ENCODE data around the gene BRAT1. TPM values are rescaled to one million over a fixed set of nuclear protein-coding genes. Genes with fewer than 3 reads are reported as not detected.
A peak's percentile ranks its signal among the peaks of the same experiment; 100 is the strongest.
"Not testable (repeated sequence)": the region's sequence is repeated elsewhere in the genome, so short reads cannot be mapped to it uniquely, and the experiment has no call there.

Gene BRAT1
- total RNA-seq, 3 donors from 2014 or later = 20.7 to 27.9 (median 22.1) TPM

DNA sequence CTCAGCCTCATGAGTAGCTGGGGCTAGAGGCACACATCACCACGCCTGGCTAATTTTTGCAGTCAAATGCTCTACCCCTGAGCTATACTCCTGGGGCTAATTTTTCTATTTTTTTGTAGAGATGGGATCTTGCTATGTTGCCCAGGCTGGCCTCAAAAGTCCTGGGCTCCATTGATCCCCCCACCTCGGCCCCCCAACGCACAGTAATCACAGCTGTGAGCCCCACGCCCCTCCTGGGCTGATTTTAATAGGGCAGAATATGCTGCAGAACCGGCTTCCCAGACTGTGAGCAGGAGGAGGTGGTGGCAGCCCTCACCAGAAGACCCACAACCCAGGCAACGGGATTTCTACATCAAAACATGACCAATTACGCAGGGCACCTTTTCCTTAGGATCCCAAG, 15.2 kb downstream of the BRAT1 start:
- Histone ChIP-seq H3K9me3 (no peaks in the 10 kb centered on the region), H3K4me3 (no peak overlapping the region), H3K4me1 (ENCODE audit: low read depth) (no peaks in the 10 kb centered on the region), H3K36me3 (ENCODE audit: low read depth) (no peaks in the 10 kb centered on the region)
- DNase-seq (no peak), ATAC-seq (no peak)
- intact Hi-C loops (cut with DNase I, micrococcal nuclease) = no loop called here
- TF ChIP-seq, protein P1, sequence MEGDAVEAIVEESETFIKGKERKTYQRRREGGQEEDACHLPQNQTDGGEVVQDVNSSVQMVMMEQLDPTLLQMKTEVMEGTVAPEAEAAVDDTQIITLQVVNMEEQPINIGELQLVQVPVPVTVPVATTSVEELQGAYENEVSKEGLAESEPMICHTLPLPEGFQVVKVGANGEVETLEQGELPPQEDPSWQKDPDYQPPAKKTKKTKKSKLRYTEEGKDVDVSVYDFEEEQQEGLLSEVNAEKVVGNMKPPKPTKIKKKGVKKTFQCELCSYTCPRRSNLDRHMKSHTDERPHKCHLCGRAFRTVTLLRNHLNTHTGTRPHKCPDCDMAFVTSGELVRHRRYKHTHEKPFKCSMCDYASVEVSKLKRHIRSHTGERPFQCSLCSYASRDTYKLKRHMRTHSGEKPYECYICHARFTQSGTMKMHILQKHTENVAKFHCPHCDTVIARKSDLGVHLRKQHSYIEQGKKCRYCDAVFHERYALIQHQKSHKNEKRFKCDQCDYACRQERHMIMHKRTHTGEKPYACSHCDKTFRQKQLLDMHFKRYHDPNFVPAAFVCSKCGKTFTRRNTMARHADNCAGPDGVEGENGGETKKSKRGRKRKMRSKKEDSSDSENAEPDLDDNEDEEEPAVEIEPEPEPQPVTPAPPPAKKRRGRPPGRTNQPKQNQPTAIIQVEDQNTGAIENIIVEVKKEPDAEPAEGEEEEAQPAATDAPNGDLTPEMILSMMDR (IDR thresholded peaks at IDR 0.05) = no peak

DNA sequence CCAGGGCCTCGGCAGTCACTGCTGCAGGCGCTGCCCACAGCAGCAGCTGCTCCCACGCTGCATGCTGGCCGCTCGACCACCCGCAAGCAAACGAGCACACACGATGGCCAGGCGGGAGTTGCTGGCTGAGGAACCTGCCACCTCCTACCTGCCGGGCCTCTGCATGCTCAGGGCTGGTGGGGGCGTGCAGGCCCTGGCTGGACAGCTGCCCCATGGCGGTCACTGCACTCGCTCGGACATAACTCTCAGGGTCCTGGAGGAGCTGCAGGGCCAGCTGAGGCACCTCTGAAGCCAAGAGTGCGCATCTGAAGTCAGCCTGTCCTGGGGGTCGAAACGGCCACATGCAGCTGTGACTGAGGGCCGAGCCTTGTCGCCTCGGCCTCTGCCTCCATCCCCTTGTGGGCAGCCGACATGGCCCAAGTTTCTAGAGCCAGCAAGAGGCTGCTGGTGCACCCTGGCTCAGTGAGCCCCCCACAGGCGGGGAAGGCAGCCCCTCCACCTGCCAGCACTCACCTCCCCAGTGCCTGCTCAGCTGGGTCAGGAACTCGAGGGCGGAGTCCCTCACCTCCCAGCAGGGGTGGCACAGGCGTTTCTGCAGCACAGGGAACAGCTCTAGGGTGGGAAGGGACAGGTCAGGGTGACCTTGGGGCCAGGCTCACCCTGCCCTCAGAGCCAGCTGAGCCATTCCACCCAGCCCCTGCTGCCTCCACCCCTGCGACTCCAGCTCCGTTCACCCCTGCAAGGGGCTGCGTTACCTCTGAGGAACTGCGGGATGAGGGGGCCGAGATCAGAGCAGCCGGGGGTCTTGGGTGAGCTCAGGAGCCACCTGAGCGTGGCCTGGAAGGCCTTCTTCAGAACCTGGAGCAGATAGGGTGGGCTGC, 16.1 kb downstream of the BRAT1 start:
- H3K36me3 ChIP-seq (ENCODE audit: low read depth) = no peaks in the 10 kb centered on the region
- intact Hi-C loops (cut with DNase I, micrococcal nuclease) = no loop called here
- no peaks in the 10 kb centered on the region for H3K9me3 ChIP-seq
- TF ChIP-seq, protein P1 (IDR thresholded peaks at IDR 0.05) = no peak
- no peak overlapping the region for H3K4me3 ChIP-seq
- peak in 2 of 3 donors; percentile 24 to 45 for DNase-seq
- no peaks in the 10 kb centered on the region for H3K4me1 ChIP-seq (ENCODE audit: low read depth)
- no peak for ATAC-seq

DNA sequence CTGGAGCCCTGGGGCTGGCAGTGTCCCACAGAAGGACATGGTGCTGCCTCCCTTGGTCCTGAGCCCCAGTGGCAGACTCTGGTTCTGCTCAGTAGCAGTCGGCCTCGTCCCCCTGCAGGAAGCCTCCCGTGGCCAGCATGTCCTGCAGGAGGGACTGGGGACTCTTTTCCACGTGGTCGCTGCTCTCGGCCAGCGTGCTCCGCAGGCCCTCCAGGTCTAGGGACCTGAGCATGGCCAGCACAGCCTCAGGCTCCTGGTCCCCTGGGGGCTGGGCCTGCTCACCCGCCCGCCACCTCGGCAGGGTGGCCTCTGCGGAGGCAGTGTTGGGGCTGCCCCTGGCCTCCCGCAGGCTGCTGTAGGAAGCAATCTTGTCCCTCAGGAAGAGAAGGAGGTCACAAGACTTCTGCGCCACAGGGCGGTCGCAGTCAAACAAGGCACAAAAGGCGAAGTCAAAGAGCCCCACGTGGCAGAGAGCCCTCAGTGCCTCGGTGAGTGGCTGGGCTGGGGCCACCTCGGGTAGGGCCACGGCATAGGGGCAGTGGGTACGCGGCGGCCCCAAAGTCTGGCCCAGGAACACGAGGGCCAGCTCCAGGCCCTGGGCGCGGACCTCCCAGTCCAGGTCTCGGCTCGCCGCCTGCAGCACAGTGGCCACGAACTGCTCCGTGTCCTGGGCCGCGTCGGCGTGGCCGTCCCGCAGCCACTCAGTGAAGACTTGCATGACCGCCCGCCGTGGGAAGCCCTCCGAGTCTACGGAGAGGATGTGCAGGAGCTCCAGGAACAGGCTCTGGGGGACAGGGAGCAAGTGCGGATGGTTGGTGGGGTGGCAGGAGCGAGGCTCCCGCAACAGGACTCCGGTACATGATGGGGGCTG, 17.1 kb downstream of the BRAT1 start:
- no peaks in the 10 kb centered on the region for H3K36me3 ChIP-seq (ENCODE audit: low read depth)
- intact Hi-C loops (cut with DNase I, micrococcal nuclease) = no loop called here
- H3K4me3 ChIP-seq = no peak overlapping the region
- H3K4me1 ChIP-seq (ENCODE audit: low read depth) = no peaks in the 10 kb centered on the region
- DNase-seq = peak in 2 of 3 donors; percentile 27 to 54
- no peaks in the 10 kb centered on the region for H3K9me3 ChIP-seq
- ATAC-seq = no peak
- TF ChIP-seq, protein P1 (IDR thresholded peaks at IDR 0.05) = no peak

DNA sequence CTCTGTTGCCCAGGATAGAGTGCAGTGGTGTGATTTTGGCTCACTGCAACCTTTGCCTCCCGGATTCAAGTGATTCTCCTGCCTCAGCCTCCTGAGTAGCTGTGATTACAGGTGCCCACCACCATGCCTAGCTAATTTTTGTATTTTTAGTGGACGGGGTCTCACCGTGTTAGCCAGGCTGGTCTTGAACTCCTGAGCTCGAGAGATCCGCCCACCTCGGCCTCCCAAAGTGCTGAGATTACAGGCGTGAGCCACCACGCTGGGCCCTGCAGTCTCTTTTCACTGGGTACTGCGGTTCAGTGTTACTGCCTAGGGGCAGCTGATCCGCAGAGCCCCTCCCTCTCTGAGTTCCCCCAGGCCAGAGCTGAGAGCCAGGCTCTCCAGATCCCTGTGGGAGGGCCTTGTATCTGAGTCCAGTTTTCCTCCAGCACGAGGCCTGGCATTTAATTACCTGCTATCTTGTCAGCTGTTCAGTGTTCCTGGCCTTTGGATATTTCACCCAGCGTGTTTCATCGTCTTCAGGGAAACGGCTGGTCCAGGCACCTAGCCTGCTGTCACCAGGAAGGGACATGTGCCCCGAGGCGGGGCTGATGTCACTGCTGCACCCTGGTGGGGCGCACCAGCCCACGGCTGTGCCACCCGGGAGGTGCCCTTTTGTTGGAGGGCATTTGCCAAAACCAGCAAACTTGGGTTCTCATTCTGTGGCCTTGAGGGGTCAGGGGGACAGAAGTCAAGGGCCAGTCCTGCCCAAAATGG, 19.3 kb downstream of the BRAT1 start:
- H3K36me3 ChIP-seq (ENCODE audit: low read depth); intact Hi-C loops (cut with DNase I, micrococcal nuclease); H3K4me3 ChIP-seq; H3K9me3 ChIP-seq: not testable (repeated sequence)
- ATAC-seq = peak; percentile 4
- H3K4me1 ChIP-seq (ENCODE audit: low read depth) = peaks cover 12% of the 10 kb centered on the region
- DNase-seq = peak in 1 of 3 donors; percentile 49

DNA sequence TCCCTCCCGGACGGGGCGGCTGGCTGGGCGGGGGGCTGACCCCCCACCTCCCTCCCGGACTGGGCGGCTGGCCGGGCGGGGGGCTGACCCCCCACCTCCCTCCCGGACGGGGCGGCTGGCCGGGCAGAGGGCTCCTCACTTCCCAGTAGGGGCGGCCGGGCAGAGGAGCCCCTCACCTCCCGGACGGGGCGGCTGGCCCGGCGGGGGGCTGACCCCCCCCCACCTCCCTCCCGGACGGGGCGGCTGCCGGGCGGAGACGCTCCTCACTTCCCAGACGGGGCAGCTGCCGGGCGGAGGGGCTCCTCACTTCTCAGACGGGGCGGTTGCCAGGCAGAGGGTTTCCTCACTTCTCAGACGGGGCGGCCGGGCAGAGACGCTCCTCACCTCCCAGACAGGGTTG, 21.1 kb downstream of the BRAT1 start:
- H3K9me3 ChIP-seq; DNase-seq; H3K4me3 ChIP-seq; intact Hi-C loops (cut with DNase I, micrococcal nuclease); H3K36me3 ChIP-seq (ENCODE audit: low read depth); ATAC-seq: not testable (repeated sequence)
- peaks cover 27% of the 10 kb centered on the region for H3K4me1 ChIP-seq (ENCODE audit: low read depth)

DNA sequence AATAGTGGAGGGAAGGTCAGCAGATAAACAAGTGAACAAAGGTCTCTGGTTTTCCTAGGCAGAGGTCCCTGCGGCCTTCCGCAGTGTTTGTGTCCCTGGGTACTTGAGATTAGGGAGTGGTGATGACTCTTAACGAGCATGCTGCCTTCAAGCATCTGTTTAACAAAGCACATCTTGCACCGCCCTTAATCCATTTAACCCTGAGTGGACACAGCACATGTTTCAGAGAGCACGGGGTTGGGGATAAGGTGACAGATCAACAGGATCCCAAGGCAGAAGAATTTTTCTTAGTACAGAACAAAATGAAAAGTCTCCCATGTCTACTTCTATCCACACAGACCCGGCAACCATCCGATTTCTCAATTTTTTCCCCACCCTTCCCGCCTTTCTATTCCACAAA, 21.8 kb downstream of the BRAT1 start:
- H3K36me3 ChIP-seq (ENCODE audit: low read depth); DNase-seq; intact Hi-C loops (cut with DNase I, micrococcal nuclease); H3K4me3 ChIP-seq; ATAC-seq; H3K9me3 ChIP-seq: not testable (repeated sequence)
- peaks cover 33% of the 10 kb centered on the region for H3K4me1 ChIP-seq (ENCODE audit: low read depth)

DNA sequence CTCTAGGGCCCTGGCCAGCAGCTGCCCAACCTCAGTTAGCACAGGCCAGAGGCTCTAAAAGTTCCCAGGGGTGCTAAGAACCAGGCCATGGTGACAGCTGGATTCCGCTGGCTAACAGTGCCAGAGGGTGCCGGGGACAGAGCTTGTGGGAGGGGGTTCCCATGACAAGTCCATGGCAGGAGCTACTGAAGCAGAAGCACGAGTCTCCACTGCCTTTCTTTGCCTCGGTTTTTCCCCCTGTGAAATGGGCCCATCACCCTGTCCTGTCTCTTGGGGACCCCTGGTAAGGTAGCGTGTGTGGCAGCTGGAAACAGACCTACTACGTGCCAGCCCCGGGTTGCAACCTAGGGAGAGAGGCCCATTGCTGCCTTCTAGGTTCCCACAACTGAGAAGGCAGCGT, 22.5 kb downstream of the BRAT1 start:
- peak in 1 of 3 donors; percentile 48 for DNase-seq
- H3K4me1 ChIP-seq (ENCODE audit: low read depth) = peaks cover 39% of the 10 kb centered on the region
- ATAC-seq; H3K36me3 ChIP-seq (ENCODE audit: low read depth); H3K9me3 ChIP-seq; H3K4me3 ChIP-seq; intact Hi-C loops (cut with DNase I, micrococcal nuclease): not testable (repeated sequence)

DNA sequence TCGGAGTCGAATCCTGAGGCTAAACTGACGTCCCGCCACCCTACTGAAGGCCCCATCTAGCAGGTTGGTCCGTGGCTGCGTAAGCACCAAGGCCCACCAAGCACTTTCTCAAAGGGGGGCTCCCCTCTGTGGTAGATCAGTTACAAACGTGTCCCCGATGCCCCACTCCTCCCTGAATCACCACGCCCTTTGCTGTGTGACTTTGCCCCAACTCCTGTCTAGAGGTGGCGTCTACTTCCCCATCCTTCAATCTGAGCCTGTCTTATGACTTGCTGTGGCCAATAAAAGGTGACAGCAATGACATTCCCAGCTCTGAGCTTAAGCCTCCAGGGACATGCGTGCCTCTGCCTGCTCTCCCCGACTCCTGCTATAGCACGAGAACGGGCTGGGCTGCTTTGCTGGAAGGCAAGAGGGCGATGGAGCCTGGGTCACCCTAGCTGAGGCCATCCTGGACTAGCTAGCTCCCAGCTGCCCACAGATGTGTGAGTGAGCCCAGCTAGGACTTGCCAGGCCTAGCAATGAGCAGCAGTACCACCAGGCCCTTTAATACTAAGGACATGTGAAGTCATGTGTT, 23.0 kb downstream of the BRAT1 start:
- intact Hi-C loops (cut with DNase I, micrococcal nuclease); H3K36me3 ChIP-seq (ENCODE audit: low read depth); H3K9me3 ChIP-seq; H3K4me3 ChIP-seq: not testable (repeated sequence)
- H3K4me1 ChIP-seq (ENCODE audit: low read depth) = peaks cover 44% of the 10 kb centered on the region
- ATAC-seq = peak; percentile 57
- DNase-seq = peak; percentile 59 to 64 (median 61)

DNA sequence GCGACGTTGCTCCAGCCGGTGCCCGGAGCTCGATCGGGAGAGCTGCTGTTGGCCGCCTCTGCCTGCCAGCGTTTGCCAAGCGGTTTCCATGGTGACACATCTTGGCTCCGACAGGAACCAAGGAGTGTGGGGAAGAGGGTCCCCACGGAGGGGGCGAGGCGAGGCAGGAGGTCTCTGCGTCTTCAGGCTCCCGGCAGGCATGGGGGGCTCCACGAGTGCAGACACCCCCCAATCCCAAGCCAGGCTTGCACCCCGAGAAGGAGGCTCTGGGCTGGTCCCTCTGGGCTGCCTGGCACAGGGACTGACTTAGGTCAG, 23.6 kb downstream of the BRAT1 start:
- H3K4me1 ChIP-seq (ENCODE audit: low read depth) = peaks cover 50% of the 10 kb centered on the region
- DNase-seq = peak in 2 of 3 donors; percentile 58 to 65
- intact Hi-C loops (cut with DNase I, micrococcal nuclease); H3K36me3 ChIP-seq (ENCODE audit: low read depth); H3K9me3 ChIP-seq; H3K4me3 ChIP-seq: not testable (repeated sequence)
- peak; percentile 26 for ATAC-seq

Data from mucosa of descending colon (tissue), 3 donors.